Measurements from ENCODE around the gene SEMG1. TPM values are rescaled to one million over a fixed set of nuclear protein-coding genes. Genes with fewer than 3 reads are reported as not detected.

The SEMG1 gene
- total RNA-seq, 1 donor from 2014 or later, result not detected

DNA sequence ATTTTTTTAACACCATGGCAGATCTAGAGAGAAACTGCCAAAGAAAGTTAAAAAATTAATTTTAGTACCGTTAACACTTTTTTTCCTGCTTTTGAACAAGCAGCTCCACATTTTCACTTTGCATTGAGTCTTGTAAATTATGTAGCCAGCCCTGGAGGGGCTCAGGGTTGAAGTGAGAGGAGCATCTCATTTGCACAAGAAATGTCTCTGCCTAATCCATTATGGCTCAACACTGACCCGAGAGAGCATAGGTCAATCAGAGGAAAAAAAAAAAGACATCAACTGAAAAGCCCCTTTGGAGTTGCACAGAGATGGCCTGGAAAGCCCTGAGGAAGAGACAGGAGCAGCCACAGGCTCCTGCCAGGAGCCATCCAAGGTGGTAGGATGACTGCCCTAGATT lies 51.8 kb downstream of the SEMG1 start:
- Mint-ChIP-seq H3K4me3 (no peak overlapping the region), H3K9me3 (no peaks in the 10 kb centered on the region), H3K36me3 (no peaks in the 10 kb centered on the region), H3K27ac (no peak overlapping the region), H3K4me1 (no peaks in the 10 kb centered on the region), H3K27me3 (ENCODE audit: low read depth) (peaks cover 44% of the 10 kb centered on the region)
- DNase-seq (ENCODE audit: low spot score in 2 of 2, unreplicated experiment in 2 of 2), result no peak
- no peak for TF ChIP-seq CTCF (IDR thresholded peaks at IDR 0.05; ENCODE audit: unreplicated experiment)

Other genes with a start within 250 kb of the SEMG1 start
- gene TOMM34, start 246.6 kb upstream of the SEMG1 start, total RNA-seq, result 43.7 to 47.3 TPM (median 45.6 TPM) in 3 replicates
- 29.9 to 31.7 TPM (median 31.3 TPM) in 3 replicates for gene STK4, start 240.5 kb upstream of the SEMG1 start, total RNA-seq
- 0.09 TPM in 1 of 3 replicates, not detected in the others for gene KCNS1, start 105.9 kb upstream of the SEMG1 start, total RNA-seq
- not detected in 3 replicates for gene WFDC5, start 91.9 kb upstream of the SEMG1 start, total RNA-seq
- gene WFDC12, start 82.6 kb upstream of the SEMG1 start, total RNA-seq, result not detected in 3 replicates
- gene PI3, start 32.1 kb upstream of the SEMG1 start, total RNA-seq, result not detected in 3 replicates
- not detected in 3 replicates for gene SEMG2, start 14.3 kb downstream of the SEMG1 start, total RNA-seq
- not detected in 3 replicates for gene SLPI, start 47.5 kb downstream of the SEMG1 start, total RNA-seq
- gene RBPJL, start 99.8 kb downstream of the SEMG1 start, total RNA-seq, result not detected in 3 replicates
- gene MATN4, start 101.3 kb downstream of the SEMG1 start, total RNA-seq, result 0.11 TPM in 1 of 3 replicates, not detected in the others
- 44.3 to 46.7 TPM (median 46.7 TPM) in 3 replicates for gene SDC4, start 141.4 kb downstream of the SEMG1 start, total RNA-seq
- gene SYS1, start 156.1 kb downstream of the SEMG1 start, total RNA-seq, result 25.6 to 27.2 TPM (median 26.7 TPM) in 3 replicates
- 0.47 to 0.69 TPM in 2 of 3 replicates, not detected in the other for gene TP53TG5, start 171.3 kb downstream of the SEMG1 start, total RNA-seq
- 10.5 to 11.4 TPM (median 11.0 TPM) in 3 replicates for gene DBNDD2, start 201.3 kb downstream of the SEMG1 start, total RNA-seq
- 63.0 to 71.5 TPM (median 70.8 TPM) in 3 replicates for gene PIGT, start 209.1 kb downstream of the SEMG1 start, total RNA-seq